A172 (cell line): ENCODE results near the gene ABCC12. TPM values are rescaled to one million over a fixed set of nuclear protein-coding genes. Genes with fewer than 3 reads are reported as not detected.

ENCODE experiments used
- total RNA-seq: library from RNA; depleted of rRNA; stranded (reverse); fragments of >200 nt; shearing (Covaris generic); gene quantifications from 2 replicates; pipeline ENCODE4 v1.2.3, GENCODE V29; 2014; rRNA removed

Gene ABCC12
- total RNA-seq, 1 experiment from 2014 or later, result not detected

Other genes with a start within 250 kb of the ABCC12 start
- gene LONP2, start 88.3 kb upstream of the ABCC12 start, total RNA-seq, result 52.7 and 58.0 TPM in 2 replicates
- gene ABCC11, start 91.5 kb upstream of the ABCC12 start, total RNA-seq, result not detected in 2 replicates
- 32.7 and 36.1 TPM in 2 replicates for gene SIAH1, start 229.4 kb upstream of the ABCC12 start, total RNA-seq